AG10803 (cell line): Measurements from ENCODE around the gene ARHGAP42.

Experiments used
- DNase-seq: peaks from one replicate; pipeline ENCODE4 v3.0.0; 2010; ENCODE audit warnings: low read depth
- H3K4me3 ChIP-seq: 2 replicates; pipeline ENCODE4 v1.5.1; 2011; ENCODE audit warnings: mild to moderate bottlenecking, low read length, control low read depth
- TF ChIP-seq, protein P1 (sequence below): conservative IDR thresholded peaks from 2 replicates; pipeline ENCODE4 v1.5.1; 2011; ENCODE audit warnings: mild to moderate bottlenecking, low read length, control low read depth, inconsistent platforms

ARHGAP42 gene

DNA sequence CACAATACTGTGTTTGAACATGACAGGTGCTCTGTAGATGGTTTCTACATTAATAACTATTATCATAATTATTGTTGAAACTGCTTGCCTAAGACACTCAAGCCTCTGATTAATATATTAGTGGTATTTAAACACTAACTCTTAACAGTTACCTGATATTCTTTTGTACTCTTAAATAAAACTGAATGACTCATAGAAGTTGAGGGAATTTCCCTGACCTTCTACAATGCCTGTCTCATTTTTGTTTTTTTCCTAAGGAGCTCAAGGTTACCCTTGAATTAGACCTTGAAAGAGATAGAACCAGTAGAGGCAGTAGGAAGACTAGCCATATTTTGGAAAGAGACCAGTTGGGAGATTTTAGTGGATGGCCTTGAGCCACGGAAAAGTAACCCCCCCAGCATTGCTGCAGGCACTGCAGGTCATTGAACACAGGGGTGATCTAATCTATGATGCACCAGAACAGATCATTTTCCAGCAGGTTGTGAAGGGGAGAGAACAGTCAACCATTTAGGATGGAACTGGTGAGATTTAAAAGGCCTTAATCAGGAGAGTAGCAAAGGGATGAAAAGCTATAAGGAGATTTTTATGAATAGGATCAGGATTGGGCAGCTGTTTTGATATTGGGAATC lies 294.2 kb downstream of the ARHGAP42 start:
- TF ChIP-seq, protein P1, sequence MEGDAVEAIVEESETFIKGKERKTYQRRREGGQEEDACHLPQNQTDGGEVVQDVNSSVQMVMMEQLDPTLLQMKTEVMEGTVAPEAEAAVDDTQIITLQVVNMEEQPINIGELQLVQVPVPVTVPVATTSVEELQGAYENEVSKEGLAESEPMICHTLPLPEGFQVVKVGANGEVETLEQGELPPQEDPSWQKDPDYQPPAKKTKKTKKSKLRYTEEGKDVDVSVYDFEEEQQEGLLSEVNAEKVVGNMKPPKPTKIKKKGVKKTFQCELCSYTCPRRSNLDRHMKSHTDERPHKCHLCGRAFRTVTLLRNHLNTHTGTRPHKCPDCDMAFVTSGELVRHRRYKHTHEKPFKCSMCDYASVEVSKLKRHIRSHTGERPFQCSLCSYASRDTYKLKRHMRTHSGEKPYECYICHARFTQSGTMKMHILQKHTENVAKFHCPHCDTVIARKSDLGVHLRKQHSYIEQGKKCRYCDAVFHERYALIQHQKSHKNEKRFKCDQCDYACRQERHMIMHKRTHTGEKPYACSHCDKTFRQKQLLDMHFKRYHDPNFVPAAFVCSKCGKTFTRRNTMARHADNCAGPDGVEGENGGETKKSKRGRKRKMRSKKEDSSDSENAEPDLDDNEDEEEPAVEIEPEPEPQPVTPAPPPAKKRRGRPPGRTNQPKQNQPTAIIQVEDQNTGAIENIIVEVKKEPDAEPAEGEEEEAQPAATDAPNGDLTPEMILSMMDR, result no peak
- DNase-seq, result no peak
- no peak overlapping the region for H3K4me3 ChIP-seq

DNA sequence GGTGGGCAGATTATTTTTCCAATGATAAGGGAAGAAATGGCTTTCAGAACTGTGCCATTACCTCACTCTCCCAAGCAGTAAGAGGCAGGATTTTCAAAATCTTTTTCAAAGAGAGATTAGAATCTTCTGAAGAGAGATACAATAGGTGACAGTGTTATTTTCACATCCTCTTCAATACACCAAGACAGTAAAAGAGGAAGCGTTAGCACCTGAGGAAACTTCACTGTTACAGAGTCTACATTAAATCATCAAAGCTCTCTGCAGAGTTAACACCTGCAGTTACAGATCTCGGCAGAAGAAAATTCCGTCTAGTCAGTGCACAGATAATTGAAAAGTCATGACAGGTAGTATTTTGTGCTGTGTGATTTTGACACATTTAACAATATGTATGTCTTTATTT lies 297.6 kb downstream of the ARHGAP42 start:
- TF ChIP-seq, protein P1, result no peak
- H3K4me3 ChIP-seq, result no peak overlapping the region
- DNase-seq, result no peak

DNA sequence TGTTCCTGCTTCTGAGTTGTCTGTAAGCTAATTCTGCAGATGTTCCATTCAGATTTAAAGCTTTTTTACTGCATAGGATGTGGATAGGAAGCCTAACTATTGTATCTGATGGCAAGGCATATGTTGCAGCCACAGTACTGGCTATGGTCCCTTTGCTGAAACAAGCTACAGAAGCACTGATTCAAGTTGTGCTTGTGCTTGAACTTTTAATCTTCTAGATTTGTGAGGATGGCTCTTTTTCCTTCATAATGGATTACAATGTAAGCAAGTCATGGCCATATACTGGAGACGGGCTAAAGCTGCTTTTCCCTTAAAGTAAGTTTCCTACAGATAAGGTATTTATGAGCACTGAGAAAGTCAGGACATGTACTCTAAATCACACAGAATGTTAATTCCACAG lies 303.8 kb downstream of the ARHGAP42 start:
- TF ChIP-seq, protein P1, result no peak
- DNase-seq, result no peak
- no peak overlapping the region for H3K4me3 ChIP-seq

DNA sequence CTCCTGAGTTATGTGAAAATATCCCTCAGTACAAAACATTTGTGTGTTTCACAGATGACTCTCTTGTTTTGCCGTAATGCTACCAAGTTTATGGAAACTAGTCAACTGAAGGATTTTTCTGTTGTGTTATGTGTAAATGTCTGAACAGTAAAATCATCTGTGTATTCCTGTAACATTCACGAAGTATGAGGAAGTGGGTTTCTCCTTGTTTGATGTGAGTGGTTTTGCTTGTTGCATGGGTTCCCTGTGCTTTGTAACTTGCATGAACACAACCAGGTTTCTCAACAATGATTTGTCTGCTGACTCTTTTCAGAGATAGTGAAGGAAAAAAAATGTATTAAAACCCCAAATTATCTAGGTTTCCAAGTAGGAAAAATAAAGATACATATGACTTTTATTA lies 304.5 kb downstream of the ARHGAP42 start:
- DNase-seq, result peak; percentile 42
- TF ChIP-seq, protein P1, result no peak
- H3K4me3 ChIP-seq, result no peak overlapping the region

DNA sequence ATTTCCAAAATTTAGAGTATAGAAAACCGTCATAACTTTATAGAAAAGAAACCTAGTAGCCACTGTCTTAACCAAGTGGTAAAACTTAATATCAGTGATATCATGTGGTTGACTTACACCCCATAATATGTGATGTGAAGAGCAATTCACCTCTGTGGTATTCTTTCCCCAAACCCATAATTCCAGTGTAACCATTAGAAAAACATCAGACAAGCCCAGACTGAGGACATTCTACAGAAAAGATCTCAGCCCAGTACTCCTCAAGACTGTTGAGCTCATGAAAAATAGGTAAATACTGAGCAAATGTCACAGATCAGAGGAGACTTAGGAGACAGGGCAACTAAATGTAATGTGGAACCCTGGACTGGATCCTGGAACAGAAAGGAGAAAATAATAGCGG lies 307.9 kb downstream of the ARHGAP42 start:
- H3K4me3 ChIP-seq, result no peak overlapping the region
- TF ChIP-seq, protein P1, result no peak
- no peak for DNase-seq

DNA sequence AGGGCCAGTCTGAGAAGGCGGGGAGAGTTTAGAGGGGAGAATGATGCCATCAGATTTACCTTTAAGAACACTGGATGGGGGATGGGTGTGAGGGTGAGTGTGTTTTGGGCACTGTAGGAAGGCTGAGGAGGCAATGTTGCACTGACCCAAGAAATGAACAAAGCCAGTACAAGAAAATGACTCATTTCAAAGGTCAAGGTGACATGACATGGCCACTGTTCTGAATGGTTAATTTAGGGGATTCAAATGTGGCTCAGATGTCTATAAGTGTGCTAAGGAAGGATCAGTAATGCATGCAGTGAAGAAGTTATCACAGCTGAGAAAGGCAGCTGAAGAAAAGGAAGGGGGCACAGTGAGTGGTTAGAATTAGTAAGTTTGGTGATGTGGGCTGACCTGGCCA lies 312.7 kb downstream of the ARHGAP42 start:
- TF ChIP-seq, protein P1, result no peak
- no peak overlapping the region for H3K4me3 ChIP-seq
- no peak for DNase-seq

DNA sequence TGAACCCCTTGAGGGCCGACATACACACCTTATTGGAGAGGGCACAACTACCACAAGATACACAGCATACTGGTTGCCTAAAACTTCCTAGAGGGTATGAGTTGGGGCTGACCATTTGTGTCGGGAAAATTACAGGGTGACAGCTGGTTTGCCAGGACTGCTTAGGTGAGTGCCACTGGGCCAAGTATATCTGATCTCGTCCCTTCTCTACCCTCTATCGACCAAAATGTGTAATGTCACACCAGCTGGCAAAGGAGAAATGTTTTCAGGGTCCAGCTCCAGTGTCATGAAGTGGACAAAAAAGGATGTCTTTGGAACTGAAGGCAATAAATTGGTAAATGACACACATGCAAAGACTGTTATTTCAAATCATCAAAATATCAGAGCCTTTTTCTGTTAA lies 316.4 kb downstream of the ARHGAP42 start:
- H3K4me3 ChIP-seq, result no peak overlapping the region
- DNase-seq, result no peak
- TF ChIP-seq, protein P1, result peak; percentile 36
